Measurements from ENCODE around the gene H3-3A. TPM values are rescaled to one million over a fixed set of nuclear protein-coding genes. Genes with fewer than 3 reads are reported as not detected.

The H3-3A gene
- polyA plus RNA-seq, 1 donor from 2014 or later = 2,124 TPM

DNA sequence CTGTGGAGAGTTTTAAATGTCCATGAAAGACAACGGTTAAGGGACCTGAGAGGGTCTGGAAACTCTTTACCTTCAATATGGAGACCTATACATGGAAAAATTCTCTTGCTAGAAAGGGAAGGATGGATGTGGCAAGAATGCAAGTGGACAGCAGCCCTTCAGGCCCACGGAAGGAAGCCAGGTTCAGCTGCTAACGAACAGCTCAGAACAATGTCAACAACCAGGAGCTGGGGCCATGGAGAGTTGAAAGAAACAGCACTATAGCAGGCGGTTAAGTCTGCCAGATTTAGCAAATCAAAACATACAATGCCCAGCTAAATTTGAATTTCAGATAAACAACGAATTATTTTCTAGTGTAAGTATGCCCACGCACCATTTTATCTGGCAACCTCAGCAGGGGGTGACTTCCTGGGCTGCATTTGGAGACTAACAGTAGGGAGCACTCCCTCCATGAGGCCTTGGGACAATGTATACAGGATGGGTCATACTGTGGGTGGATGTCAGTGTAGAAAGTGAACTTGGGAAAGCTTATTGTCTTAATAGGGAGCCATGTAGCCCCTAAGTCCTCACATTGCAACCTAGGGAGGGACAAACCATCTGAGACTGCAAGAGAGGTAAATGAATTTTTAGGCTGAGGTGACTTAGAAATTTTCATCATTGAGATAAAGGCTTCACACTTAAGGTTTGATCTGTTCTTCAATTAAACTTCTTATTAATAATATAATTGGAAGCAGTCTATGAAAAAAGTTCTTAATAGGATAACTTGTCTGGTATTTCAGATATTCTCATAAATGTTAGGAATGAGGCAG, 7.8 kb upstream of the H3-3A start:
- H3K27me3 ChIP-seq (ENCODE audit: insufficient read depth, low read depth, low read length) = no peaks in the 10 kb centered on the region
- H2AFZ ChIP-seq (ENCODE audit: low read depth, low read length) = no peak overlapping the region
- no peak overlapping the region for H3K9ac ChIP-seq (ENCODE audit: low read length)
- no peaks in the 10 kb centered on the region for H4K20me1 ChIP-seq (ENCODE audit: insufficient read depth)
- no peak overlapping the region for H3K27ac ChIP-seq (ENCODE audit: low read length)
- no peaks in the 10 kb centered on the region for H3F3A ChIP-seq (ENCODE audit: insufficient read depth, low read length, poor library complexity, severe bottlenecking)
- H3K9me3 ChIP-seq (ENCODE audit: low read length) = no peaks in the 10 kb centered on the region
- no peaks in the 10 kb centered on the region for H3K9me2 ChIP-seq (ENCODE audit: insufficient read depth, low read length)
- H3K4me3 ChIP-seq (ENCODE audit: low read length) = no peak overlapping the region
- H3K36me3 ChIP-seq (ENCODE audit: insufficient read depth, low read length) = no peaks in the 10 kb centered on the region
- no peak overlapping the region for H3K4me2 ChIP-seq (ENCODE audit: low read length)
- TF ChIP-seq RAD21 (conservative IDR thresholded peaks at IDR 0.05) (no peak), SMC3 (conservative IDR thresholded peaks at IDR 0.05; ENCODE audit: poor library complexity) (no peak), EP300 (conservative IDR thresholded peaks at IDR 0.05; ENCODE audit: poor library complexity, severe bottlenecking) (no peak)
- TF ChIP-seq, protein P1, sequence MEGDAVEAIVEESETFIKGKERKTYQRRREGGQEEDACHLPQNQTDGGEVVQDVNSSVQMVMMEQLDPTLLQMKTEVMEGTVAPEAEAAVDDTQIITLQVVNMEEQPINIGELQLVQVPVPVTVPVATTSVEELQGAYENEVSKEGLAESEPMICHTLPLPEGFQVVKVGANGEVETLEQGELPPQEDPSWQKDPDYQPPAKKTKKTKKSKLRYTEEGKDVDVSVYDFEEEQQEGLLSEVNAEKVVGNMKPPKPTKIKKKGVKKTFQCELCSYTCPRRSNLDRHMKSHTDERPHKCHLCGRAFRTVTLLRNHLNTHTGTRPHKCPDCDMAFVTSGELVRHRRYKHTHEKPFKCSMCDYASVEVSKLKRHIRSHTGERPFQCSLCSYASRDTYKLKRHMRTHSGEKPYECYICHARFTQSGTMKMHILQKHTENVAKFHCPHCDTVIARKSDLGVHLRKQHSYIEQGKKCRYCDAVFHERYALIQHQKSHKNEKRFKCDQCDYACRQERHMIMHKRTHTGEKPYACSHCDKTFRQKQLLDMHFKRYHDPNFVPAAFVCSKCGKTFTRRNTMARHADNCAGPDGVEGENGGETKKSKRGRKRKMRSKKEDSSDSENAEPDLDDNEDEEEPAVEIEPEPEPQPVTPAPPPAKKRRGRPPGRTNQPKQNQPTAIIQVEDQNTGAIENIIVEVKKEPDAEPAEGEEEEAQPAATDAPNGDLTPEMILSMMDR (IDR thresholded peaks at IDR 0.05; ENCODE audit: poor library complexity, severe bottlenecking) = no peak
- TF ChIP-seq, protein P2, sequence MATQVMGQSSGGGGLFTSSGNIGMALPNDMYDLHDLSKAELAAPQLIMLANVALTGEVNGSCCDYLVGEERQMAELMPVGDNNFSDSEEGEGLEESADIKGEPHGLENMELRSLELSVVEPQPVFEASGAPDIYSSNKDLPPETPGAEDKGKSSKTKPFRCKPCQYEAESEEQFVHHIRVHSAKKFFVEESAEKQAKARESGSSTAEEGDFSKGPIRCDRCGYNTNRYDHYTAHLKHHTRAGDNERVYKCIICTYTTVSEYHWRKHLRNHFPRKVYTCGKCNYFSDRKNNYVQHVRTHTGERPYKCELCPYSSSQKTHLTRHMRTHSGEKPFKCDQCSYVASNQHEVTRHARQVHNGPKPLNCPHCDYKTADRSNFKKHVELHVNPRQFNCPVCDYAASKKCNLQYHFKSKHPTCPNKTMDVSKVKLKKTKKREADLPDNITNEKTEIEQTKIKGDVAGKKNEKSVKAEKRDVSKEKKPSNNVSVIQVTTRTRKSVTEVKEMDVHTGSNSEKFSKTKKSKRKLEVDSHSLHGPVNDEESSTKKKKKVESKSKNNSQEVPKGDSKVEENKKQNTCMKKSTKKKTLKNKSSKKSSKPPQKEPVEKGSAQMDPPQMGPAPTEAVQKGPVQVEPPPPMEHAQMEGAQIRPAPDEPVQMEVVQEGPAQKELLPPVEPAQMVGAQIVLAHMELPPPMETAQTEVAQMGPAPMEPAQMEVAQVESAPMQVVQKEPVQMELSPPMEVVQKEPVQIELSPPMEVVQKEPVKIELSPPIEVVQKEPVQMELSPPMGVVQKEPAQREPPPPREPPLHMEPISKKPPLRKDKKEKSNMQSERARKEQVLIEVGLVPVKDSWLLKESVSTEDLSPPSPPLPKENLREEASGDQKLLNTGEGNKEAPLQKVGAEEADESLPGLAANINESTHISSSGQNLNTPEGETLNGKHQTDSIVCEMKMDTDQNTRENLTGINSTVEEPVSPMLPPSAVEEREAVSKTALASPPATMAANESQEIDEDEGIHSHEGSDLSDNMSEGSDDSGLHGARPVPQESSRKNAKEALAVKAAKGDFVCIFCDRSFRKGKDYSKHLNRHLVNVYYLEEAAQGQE (IDR thresholded peaks at IDR 0.05; ENCODE audit: borderline replicate concordance) = no peak
- peaks cover 5% of the 10 kb centered on the region for H3K79me2 ChIP-seq (replicated peaks; ENCODE audit: insufficient read depth, low read length)

DNA sequence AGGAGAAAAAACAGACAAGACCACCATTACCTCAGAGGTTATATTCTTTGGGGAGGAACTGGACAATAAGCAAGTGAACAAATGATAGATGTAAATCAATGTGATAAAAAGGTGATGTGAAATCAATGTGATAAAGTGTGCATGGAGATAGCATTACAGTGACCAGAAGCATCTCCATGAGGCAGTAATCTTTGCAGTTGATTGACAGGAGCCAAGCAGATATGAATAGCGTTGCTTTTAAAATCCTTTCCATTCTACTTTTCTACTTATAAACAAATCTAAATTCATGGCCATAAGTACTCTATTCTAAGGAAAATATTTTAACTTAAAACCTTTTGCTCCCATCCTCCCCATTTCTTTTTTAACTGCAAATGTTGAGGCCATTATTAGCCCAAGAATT, 2.8 kb upstream of the H3-3A start:
- Histone ChIP-seq H3K4me2 (ENCODE audit: low read length) (no peak overlapping the region), H2AFZ (ENCODE audit: low read depth, low read length) (no peak overlapping the region), H3K79me2 (replicated peaks; ENCODE audit: insufficient read depth, low read length) (peaks cover 41% of the 10 kb centered on the region), H3K9ac (ENCODE audit: low read length) (no peak overlapping the region), H3K27me3 (ENCODE audit: insufficient read depth, low read depth, low read length) (no peaks in the 10 kb centered on the region), H3K4me3 (ENCODE audit: low read length) (no peak overlapping the region), H3K36me3 (ENCODE audit: insufficient read depth, low read length) (no peaks in the 10 kb centered on the region), H3F3A (ENCODE audit: insufficient read depth, low read length, poor library complexity, severe bottlenecking) (peaks cover 15% of the 10 kb centered on the region), H3K27ac (ENCODE audit: low read length) (no peak overlapping the region), H3K9me3 (ENCODE audit: low read length) (no peaks in the 10 kb centered on the region), H4K20me1 (ENCODE audit: insufficient read depth) (peaks cover 15% of the 10 kb centered on the region), H3K9me2 (ENCODE audit: insufficient read depth, low read length) (no peaks in the 10 kb centered on the region)
- TF ChIP-seq MXI1 (conservative IDR thresholded peaks at IDR 0.05; ENCODE audit: poor library complexity, severe bottlenecking) (no peak), POLR2AphosphoS5 (IDR thresholded peaks at IDR 0.05) (no peak), SMC3 (conservative IDR thresholded peaks at IDR 0.05; ENCODE audit: poor library complexity) (no peak), RAD21 (conservative IDR thresholded peaks at IDR 0.05) (no peak), EZH2 (IDR thresholded peaks at IDR 0.05; ENCODE audit: borderline replicate concordance, insufficient read depth, low read length, poor library complexity, severe bottlenecking) (no peak), EP300 (conservative IDR thresholded peaks at IDR 0.05; ENCODE audit: poor library complexity, severe bottlenecking) (no peak), TAF1 (IDR thresholded peaks at IDR 0.05; ENCODE audit: low read depth) (no peak)
- TF ChIP-seq, protein P1 (IDR thresholded peaks at IDR 0.05; ENCODE audit: poor library complexity, severe bottlenecking) = no peak
- TF ChIP-seq, protein P2 (IDR thresholded peaks at IDR 0.05; ENCODE audit: borderline replicate concordance) = no peak

Data from neural cell (in vitro differentiated cells).